GM21528 (cell line): ENCODE measurements around the gene SLC35D1.
A peak's percentile ranks its signal among the peaks of the same experiment; 100 is the strongest.
"Not testable (repeated sequence)": the region's sequence is repeated elsewhere in the genome, so short reads cannot be mapped to it uniquely, and the experiment has no call there.

ENCODE experiments used
- ATAC-seq: cut with Tn5 transposase; IDR thresholded peaks from one replicate; pipeline ENCODE4 v1.9.1; 2021; ENCODE audit warnings: mild to moderate bottlenecking, moderate library complexity; ENCODE audit not compliant: unreplicated experiment, low FRiP score

SLC35D1 gene

DNA sequence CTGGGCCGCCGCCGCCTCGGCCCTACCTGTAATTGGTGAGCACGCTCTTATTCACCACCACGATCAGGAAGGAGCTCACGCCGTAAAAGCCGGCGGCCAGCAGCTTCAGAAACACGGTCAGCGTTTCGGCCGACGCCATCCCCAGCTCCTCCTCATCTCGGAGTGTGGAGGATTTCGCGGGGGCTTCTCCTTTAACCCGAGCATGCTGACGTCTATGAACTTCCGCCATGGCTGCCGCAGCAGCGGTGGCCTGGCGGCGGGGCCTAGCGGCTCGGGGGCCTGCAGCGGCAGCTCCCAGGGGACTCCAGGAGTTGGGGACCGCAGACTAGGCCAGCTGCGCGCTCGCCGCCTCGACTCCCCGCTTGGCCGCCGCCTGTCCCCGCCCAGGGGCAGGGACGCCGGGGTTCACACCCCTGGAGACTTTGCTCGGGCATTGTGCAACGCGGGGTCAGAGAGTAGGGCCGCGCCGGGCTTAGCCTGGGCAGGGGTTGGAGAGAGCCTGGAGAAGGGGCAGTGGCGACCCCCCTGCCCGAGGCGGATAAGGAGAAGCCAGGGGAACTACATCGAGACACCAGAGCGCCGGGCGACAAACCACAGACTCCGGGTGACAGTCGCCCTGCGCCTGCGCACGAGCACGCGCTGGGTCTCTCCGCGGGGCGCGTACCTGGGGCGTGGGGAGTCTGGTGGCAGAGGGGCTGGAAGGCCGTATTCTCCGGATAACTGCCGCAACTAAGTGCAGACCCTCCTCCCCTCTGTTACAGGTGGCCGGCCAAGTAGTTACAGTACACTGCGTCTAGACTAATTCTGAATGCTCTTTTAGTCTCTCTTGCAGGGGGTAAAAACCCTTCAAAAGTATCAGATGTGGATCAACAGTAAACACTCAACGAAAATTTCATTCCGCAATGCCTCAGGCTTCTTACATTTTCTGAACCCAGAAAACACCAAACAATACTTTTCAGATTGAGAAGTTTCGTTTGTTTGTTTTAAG is at the start of gene SLC35D1:
TSS of gene SLC35D1 (minus strand) at position 364 of the 988 bp plus-strand sequence. CDS start at position 229, 135 bp downstream.
- peak; percentile 84 for ATAC-seq

DNA sequence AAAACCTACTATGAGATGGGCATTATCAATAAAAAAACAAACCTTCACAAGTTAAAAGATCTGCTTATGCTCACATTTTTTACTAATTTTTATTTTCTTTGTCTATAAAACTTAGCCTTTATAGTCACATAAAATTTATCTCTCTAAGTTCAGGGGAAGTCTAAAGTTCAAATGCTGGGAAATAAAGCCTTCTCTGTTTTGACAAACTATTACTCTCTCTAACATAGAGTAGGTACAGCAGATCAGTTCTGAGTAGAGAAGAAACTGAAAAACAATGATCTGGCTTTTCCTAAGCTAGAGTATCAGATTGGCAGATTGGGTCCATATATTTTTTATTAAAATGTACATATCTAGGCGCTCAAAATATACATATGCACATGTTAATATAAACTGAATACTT is 49.6 kb upstream of the SLC35D1 start:
- ATAC-seq = no peak

DNA sequence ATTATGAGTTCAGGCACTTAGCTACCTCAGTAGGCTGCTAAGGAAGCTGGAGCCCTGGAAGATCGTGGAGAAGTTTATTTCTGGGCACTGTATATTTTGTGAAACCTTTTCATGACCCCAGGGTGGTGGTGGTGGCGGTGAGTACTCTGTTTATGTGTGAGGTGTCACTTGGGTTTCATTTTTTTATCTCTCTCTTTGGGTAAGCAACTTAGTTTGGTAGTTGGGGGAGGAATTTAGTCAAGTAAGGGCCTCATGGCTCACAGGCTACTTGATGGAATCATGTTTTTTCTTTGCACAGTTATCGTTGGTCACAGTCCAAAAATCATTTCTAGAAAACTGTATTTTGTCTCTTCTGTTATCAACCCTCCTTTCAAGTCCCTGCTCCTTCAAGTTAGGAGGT is 46.9 kb upstream of the SLC35D1 start:
- no peak for ATAC-seq

DNA sequence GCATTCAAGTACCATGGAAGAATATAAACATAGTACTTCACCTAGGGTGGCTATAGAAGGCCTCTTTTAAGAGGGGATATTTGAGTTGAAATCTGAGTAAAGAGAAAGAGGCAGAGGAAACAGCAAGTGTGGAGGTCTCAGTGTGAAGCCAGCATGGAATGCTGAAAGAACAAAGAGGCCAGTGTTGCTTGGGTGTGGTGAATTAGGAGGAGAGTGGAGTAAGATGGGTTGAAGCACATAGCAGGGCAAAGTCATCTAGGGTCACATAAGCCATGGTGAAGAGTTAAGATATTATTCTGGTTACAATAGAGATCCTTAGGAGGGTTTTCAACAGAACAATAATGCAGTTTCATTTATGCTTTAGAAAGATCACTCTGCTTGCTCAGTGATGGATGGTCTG is 43.4 kb upstream of the SLC35D1 start:
- ATAC-seq = no peak

DNA sequence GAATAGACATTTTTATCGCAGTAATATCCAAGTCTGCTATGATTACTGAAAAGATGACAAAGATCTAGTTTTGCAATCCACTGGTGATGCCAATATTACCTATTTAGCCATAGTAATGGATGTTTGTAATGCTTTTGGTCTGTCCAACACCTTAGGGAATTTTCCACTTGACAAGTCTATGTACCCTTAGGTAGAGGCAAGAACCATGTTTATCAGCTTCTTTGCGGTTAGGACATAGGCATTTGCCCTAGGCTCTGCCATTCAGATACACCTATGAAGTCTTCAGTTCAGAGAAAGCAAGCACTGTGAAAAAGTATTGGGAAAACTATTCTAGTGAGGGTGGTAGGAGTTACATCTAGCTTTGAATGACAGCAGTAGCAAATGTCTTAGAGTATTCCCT is 40.2 kb upstream of the SLC35D1 start:
- no peak for ATAC-seq

DNA sequence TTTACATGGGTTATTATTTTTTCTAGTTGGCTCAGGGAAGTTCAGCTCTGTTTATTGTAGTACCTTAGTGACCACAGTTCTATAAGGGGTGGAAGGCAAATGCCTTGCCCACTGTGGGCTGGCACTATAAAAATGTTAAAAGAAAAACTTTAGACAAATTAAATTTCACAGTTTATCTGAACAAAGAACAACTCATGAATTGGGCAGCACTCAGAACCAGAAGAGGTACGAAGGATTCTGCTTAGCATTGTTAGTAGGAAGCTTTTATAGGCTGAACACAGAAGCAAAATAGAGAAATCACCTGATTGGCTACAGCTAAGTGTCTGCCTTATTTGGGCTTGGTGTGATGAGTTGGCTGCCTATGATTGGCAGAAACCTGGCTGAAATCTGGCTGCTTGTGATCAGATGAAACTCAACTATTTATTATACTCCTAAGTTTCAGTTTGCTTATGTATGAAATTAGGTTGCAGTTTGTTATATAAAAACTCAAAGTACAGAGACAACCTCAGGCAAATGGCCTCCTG is 35.8 kb upstream of the SLC35D1 start:
- ATAC-seq = no peak

DNA sequence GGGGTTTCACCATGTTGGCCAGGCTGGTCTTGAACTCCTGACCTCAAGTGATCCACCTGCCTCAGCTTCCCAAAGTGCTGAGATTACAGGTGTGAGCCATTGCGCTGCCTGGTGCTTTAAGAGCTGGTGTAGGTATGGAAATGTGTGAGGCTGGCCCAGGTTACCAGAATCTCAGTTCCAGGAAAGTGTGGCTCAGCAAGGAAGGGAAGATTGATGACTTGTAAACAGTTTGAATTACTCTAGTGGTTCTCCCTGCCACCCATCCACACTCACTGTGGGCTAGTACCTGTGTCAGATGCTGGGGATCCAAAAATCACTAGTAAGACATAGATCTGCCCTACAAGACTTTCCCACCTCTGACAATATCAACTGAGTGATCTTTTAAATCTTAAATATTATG is 34.5 kb upstream of the SLC35D1 start:
- ATAC-seq = no peak

DNA sequence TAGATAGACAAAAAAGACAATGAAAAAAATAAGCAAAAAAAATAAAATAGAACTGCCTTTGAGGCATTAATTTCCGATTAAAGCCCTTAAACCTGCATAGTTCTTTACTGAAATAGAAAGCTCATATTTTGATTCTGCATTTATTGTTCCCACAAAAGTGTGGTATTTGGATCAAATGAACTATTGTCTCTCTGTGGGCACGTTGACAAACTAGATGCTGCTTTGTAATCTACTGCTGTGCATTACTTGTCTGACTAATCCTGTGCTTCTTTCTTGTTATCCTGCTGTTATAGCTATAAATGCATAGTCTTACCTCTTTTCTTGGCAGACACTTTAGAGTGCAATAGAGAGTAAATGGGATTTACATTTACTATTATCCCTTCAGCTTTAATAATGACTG is 31.4 kb upstream of the SLC35D1 start:
- ATAC-seq = no peak

DNA sequence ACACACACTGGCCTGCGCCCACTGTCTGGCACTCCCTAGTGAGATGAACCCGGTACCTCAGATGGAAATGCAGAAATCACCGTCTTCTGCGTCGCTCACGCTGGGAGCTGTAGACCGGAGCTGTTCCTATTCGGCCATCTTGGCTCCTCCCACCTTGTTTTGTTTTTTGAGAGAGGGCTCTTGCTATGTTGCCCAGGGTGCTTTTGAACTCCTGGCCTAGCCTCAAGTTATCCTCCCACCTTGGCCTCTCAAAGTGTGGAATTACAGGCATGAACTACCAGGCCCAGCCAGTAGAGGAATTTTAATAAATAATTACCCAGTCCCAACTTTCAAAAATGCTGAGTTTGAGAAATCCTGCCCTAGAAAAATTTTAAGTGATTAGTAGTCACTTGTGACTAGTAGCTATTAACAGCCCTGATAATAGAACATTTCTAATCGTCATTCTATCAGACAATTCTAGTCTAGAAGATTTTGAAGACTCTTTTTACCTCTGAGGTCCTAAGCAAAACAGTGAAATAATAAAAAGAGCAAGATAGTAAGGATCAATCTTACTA is 30.9 kb upstream of the SLC35D1 start:
- ATAC-seq = no peak

DNA sequence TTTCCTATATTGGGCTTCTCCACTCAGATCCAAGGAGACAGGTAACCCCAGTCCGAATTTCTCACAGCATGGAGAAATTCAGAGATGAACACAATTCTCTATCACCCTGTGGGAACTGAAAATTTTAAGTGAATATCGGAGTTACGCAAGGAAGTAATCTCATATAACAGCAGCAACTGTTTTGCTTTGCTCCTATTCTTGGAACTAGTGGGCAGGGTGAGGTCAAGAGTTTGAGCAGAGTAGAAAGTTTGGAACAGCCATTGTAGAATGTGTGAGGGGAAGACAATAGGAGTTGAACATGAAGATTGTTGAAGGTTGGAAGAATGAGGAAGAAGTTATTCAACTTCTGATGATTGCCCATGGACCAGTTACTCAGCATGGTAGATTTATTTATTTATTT is 24.3 kb upstream of the SLC35D1 start:
- ATAC-seq = no peak

DNA sequence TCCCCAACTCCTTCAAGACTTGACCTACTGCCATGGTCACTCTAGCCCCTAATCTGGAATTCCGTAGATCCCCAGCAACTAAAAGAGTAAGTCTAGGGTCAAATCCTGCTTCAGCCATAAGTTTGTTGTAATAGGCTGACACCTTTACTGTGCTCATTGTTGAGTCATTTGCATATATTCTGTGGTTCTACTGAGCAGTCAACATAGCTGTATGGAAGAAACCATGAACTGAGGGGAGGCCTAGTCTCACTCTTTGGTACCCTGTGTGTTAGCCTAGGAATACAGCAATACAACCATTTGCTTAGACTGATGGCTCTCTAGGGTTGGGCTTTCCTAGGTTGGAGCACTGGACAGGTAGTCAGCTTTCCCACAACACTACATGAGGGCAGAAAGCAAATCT is 23.6 kb upstream of the SLC35D1 start:
- ATAC-seq = no peak

DNA sequence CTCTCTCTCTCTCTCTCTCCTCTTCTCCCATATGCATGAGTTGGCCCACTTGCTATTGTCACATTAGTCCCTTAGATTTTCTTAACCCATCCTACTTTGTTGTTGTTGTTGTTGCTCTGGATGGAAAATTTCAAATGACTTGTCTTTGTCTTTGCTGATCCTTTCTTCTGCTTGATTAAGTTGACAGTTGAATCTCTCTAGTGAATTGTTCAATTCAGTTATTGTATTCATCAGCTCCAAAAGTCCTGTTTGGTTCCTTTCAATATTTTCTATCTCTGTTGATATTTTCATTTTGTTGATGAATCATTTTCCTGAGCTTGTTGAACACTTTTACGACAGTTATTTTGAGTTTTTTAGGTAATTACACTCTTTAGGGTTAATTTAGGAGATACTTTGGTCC is 18.8 kb upstream of the SLC35D1 start:
- no peak for ATAC-seq

DNA sequence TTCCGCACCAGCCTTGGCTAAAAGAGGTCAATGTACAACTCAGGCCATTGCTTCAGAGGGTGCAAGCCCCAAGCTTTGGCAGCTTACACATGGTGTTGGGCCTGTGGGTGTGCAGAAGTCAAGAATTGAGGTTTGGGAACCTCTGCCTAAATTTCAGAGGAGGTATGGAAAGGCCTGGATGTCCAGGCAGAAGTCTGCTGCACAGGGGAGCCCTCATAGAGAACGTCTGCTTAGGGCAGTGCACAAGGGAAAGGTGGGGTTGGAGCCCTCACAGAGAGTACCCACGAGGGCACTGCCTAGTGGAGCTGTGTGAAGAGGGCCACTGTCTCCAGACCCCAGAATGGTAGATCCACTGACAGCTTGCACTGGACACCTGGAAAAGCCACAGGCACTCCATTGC is 13.7 kb upstream of the SLC35D1 start:
- not testable (repeated sequence) for ATAC-seq

DNA sequence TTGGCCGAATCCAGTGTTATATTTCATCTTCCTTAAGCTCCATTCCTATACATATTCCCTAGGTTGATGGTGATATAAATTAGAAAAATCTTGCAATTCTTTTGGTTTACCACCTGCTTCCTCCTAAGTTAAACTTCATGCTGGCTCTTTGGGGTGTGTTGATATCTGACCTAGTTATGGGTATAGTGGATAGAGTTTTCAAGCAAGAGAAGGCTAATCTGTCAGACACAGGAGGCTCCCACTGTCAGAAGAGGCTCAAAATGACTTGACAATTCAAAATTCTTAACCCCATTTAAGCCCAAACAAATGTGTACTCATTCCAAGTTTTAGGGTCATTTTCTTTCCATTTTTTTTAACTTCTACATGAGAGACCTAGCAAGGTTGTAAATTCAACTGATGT is 8.5 kb upstream of the SLC35D1 start:
- no peak for ATAC-seq

DNA sequence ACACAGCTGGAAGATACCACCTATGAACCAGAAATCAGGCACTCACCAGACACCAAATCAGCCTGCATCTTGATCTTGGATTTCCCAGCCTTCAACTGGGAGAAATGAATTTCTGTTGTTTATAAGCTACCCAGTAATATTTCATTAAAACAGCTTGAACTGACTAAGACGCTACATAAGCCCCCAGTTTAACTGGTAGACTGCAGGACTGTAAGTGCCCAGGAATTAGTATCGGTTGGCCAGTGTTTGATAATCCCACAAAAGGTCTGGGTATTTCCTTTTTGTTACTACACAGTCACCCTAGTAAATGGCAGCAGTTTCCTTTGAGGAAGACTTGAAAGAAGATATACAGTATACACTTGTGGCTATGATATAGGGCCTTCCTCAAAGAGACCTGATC is 7.3 kb upstream of the SLC35D1 start:
- no peak for ATAC-seq

DNA sequence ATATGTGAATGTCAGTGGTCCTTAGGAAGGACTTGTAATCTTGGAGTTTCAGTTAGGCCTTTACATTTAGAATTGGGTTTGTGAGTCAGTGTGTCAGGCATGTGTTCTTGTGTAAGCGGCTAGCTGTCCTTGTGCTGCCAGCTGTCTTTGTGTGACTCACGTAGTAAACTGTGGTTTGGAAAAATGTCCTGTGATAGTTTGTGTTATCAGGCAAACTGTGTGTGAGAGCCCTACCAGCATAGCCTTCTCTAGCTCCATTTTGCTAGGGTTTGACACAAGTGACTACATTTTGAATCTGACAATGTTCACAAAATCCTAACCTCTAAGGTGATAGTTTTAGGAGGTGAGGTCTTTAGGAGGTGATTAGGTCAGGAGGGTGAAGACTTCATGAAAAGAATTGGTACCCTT is 6.9 kb upstream of the SLC35D1 start:
- no peak for ATAC-seq

DNA sequence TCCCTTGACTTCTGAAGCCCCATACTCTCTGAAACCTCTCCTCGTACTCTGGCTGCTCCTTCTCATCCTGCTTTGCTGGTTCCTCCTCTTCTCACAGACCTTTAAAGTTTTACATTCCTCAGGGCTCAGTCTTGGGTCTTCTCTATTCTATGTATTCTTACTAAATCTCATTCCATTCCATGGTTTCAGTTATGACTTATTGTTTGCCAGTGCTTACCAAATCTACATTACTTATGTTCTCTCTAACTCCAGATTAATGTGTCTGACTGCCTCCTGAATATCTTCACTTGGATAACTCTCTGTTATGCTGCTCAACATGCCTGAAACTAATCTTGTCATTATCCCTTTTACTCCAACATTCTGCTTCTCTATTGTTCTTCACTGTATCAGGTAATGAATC is 5.4 kb upstream of the SLC35D1 start:
- no peak for ATAC-seq

DNA sequence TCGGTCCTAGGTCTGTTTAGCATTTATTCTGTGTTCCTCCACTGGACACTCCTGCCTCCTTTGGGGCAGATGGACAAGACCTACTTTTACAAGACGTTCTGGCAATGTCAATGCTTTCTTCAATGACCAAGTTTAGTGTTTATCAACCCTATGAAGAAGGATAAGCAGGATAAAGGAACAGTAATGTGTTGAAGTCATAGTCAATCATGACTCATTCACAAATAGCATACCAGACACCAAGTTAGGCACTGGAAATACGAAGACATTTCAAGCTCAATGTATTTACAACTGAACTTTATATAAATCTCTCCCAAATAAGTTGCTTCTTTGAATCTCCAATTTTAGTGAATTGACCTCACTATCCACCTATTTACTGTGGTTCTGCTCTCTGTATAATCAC is 4.8 kb upstream of the SLC35D1 start:
- no peak for ATAC-seq

DNA sequence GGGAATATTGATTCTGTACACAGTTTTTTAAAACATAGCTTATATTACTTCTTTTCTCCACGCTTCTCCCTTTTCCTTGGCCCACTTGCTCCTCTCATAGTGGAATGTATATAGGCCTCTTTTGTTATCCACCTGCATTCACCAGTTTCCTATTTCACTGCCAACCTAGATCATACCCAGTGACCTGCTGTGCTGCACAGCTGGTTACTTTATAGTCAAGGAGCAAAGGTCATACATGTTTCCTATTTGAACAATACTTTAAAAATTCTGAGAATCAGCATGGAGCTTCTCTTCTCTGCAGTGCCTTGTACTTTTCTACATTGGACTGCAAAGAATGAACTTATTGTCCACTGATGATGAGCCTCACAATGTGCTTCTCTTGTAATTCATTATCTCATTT is 4.3 kb upstream of the SLC35D1 start:
- ATAC-seq = no peak

DNA sequence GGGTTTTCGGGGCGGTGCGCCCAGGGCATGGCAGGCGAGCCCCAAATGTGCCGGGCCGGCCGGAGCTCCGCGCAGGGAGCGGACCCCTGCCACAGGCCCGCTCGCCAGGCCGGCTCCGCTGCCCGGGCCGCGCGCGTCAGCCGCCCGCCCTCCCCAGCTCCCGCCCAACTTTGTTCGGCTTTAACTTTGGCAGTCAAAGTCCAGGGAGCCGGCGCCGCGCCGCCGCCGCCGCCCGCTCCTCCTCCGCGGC is 488 bp downstream of the SLC35D1 start:
- ATAC-seq = peak; percentile 43

DNA sequence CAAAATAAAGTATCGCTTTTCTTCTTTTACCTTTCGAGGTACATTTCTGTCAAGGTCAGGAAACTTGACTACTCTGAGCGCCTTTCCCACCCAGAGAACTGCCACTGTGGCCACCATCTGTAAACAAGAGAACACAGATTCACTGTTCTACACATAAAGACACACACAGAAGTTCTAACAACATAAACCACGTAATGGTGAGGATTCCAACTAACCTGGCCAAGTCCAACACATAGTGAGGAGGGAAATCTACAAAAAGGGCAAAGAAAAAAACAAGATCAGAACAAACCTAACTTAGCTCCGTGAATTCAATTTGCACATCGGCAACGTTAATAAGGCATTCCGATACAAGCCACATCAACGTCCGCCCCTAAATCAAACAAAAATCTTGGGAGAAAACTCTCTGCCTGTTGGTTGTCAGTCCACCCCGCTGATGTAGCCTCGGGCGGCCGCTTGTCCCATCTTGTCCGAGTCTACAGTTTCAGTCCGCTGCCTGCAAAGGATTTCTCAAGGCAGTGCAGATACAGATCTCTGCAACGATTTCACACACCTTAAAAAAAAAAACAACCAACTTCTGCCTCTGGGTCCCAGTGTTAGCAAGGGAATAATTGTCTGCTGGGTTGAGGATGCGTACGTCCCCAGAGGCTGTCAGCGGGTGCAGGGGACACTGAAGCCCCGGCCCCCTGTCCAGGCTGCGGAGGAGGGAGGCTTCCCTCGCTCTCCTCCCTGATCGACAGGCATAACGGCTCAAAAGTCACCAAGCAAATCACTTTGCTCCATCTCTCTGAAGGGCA is 1.0 kb downstream of the SLC35D1 start:
- ATAC-seq = peak; percentile 37
